ENCODE data around the gene NPAT. TPM values are rescaled to one million over a fixed set of nuclear protein-coding genes. Genes with fewer than 3 reads are reported as not detected.

The NPAT gene
- total RNA-seq, 1 donor from 2014 or later: 8.4 TPM

- H3K4me1 ChIP-seq (ENCODE audit: control insufficient read depth in 3 of 3, insufficient read depth in 3 of 3, low read length in 3 of 3): peaks cover 16 to 34% (median 30%) of the 10 kb centered on the region in 3 donors
- H3K9me3 ChIP-seq (ENCODE audit: control insufficient read depth in 3 of 3, low read length in 3 of 3): no peaks in the 10 kb centered on the region
- H3K36me3 ChIP-seq (ENCODE audit: control insufficient read depth in 3 of 3, insufficient read depth in 3 of 3, low read length in 3 of 3): no peaks in the 10 kb centered on the region
- no peaks in the 10 kb centered on the region for H3K27me3 ChIP-seq (ENCODE audit: control insufficient read depth in 3 of 3, insufficient read depth in 3 of 3, low read length in 3 of 3)
- H3K9ac ChIP-seq (ENCODE audit: low read depth in 1 of 3, low read length in 3 of 3): peak overlapping the region; percentile 37 to 92 (median 89)
- no peak overlapping the region for H3K27ac ChIP-seq (ENCODE audit: low read depth, low read length)
- peak overlapping the region; percentile 93 to 100 (median 95) for H3K4me3 ChIP-seq (ENCODE audit: low read length in 3 of 3)
Measured at GRCh38 chr11:108220721-108221336, 1.6 kb downstream of the NPAT start.

DNA sequence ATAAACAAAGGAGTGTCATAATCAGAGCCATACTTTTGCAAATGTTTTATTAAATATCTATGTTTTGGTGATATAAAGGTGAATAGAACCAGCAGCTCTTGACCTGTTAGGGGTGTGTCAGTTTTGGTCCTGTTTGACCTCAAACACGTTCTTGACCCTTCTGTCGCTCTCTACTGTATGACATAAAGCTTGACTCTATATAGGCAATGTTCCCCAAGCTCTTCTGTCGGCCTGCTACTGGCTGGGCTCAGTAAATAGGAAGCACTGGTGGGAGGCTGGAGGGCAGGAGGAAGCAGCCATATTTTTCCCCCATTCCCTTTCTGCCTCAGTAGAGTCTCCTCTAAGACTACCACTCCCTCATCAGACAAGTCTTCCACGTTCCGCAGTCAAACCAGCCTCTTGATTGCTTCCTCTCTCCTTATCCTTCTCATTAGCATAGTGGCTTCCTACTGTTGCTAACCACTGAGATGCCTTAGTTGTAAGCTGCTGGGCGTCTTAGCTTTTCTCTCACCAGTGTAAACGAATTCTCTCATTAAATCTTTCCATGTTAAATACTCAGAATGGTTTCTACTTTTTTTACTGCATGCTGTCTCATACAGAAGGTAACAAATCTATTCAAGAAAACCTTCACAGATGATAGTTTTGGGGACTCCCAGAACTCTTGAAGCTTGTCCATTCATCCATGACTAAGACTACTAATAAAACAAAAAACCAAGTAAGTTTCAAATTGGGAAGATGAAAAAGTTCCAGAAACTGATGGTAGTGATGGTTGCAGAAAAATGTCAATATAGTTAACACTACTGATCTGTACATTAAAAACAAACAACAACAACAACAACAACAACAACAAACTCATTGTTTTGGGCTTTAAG is 3.3 kb downstream of the NPAT start:
- H3K9ac ChIP-seq (ENCODE audit: low read depth in 1 of 3, low read length in 3 of 3): no peak overlapping the region
- no peak overlapping the region for H3K27ac ChIP-seq (ENCODE audit: low read depth, low read length)
- H3K9me3 ChIP-seq (ENCODE audit: control insufficient read depth in 3 of 3, low read length in 3 of 3): no peaks in the 10 kb centered on the region
- no peaks in the 10 kb centered on the region for H3K36me3 ChIP-seq (ENCODE audit: control insufficient read depth in 3 of 3, insufficient read depth in 3 of 3, low read length in 3 of 3)
- peaks cover 13 to 26% (median 22%) of the 10 kb centered on the region in 3 donors for H3K4me1 ChIP-seq (ENCODE audit: control insufficient read depth in 3 of 3, insufficient read depth in 3 of 3, low read length in 3 of 3)
- no peaks in the 10 kb centered on the region for H3K27me3 ChIP-seq (ENCODE audit: control insufficient read depth in 3 of 3, insufficient read depth in 3 of 3, low read length in 3 of 3)
- no peak overlapping the region for H3K4me3 ChIP-seq (ENCODE audit: low read length in 3 of 3)

- no peak overlapping the region for H3K9ac ChIP-seq (ENCODE audit: low read depth in 1 of 3, low read length in 3 of 3)
- peaks cover 8 to 19% (median 15%) of the 10 kb centered on the region in 3 donors for H3K4me1 ChIP-seq (ENCODE audit: control insufficient read depth in 3 of 3, insufficient read depth in 3 of 3, low read length in 3 of 3)
- no peaks in the 10 kb centered on the region for H3K27me3 ChIP-seq (ENCODE audit: control insufficient read depth in 3 of 3, insufficient read depth in 3 of 3, low read length in 3 of 3)
- no peak overlapping the region for H3K4me3 ChIP-seq (ENCODE audit: low read length in 3 of 3)
- H3K36me3 ChIP-seq (ENCODE audit: control insufficient read depth in 3 of 3, insufficient read depth in 3 of 3, low read length in 3 of 3): no peaks in the 10 kb centered on the region
- H3K27ac ChIP-seq (ENCODE audit: low read depth, low read length): no peak overlapping the region
- no peaks in the 10 kb centered on the region for H3K9me3 ChIP-seq (ENCODE audit: control insufficient read depth in 3 of 3, low read length in 3 of 3)
Measured at GRCh38 chr11:108218455-108218854, 4.0 kb downstream of the NPAT start.

DNA sequence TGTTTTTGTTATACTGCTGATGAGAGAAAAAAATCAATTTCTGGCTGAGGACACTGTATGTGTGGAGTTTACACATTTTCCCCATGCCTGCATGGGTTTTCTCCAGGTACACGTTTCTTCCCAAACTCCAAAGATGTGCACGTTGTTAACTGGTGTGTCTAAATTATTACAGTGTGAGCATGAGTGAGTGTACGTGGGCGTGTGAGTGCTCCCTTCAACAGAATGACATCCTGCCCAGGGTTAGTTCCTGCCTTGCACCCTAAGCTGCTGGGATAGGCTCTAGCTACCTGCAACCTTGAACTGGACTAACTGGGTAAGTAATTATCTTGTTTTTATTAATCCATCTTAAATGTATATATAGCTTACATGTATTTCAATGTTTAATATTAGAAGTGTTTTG is 5.5 kb downstream of the NPAT start:
- no peaks in the 10 kb centered on the region for H3K27me3 ChIP-seq (ENCODE audit: control insufficient read depth in 3 of 3, insufficient read depth in 3 of 3, low read length in 3 of 3)
- peaks cover 8 to 18% (median 14%) of the 10 kb centered on the region in 3 donors for H3K4me1 ChIP-seq (ENCODE audit: control insufficient read depth in 3 of 3, insufficient read depth in 3 of 3, low read length in 3 of 3)
- H3K9me3 ChIP-seq (ENCODE audit: control insufficient read depth in 3 of 3, low read length in 3 of 3): no peaks in the 10 kb centered on the region
- no peaks in the 10 kb centered on the region for H3K36me3 ChIP-seq (ENCODE audit: control insufficient read depth in 3 of 3, insufficient read depth in 3 of 3, low read length in 3 of 3)
- no peak overlapping the region for H3K9ac ChIP-seq (ENCODE audit: low read depth in 1 of 3, low read length in 3 of 3)
- H3K4me3 ChIP-seq (ENCODE audit: low read length in 3 of 3): no peak overlapping the region
- H3K27ac ChIP-seq (ENCODE audit: low read depth, low read length): no peak overlapping the region

GRCh38 chr11:108213784-108214183 is 8.7 kb downstream of the NPAT start:
- Histone ChIP-seq H3K27me3 (ENCODE audit: control insufficient read depth in 3 of 3, insufficient read depth in 3 of 3, low read length in 3 of 3) (no peaks in the 10 kb centered on the region), H3K36me3 (ENCODE audit: control insufficient read depth in 3 of 3, insufficient read depth in 3 of 3, low read length in 3 of 3) (peaks cover 0 to 4% (median 4%) of the 10 kb centered on the region in 3 donors), H3K9me3 (ENCODE audit: control insufficient read depth in 3 of 3, low read length in 3 of 3) (no peaks in the 10 kb centered on the region), H3K27ac (ENCODE audit: low read depth, low read length) (no peak overlapping the region), H3K4me3 (ENCODE audit: low read length in 3 of 3) (no peak overlapping the region), H3K9ac (ENCODE audit: low read depth in 1 of 3, low read length in 3 of 3) (no peak overlapping the region), H3K4me1 (ENCODE audit: control insufficient read depth in 3 of 3, insufficient read depth in 3 of 3, low read length in 3 of 3) (no peaks in the 10 kb centered on the region)

- no peak overlapping the region for H3K9ac ChIP-seq (ENCODE audit: low read depth in 1 of 3, low read length in 3 of 3)
- H3K9me3 ChIP-seq (ENCODE audit: control insufficient read depth in 3 of 3, low read length in 3 of 3): no peaks in the 10 kb centered on the region
Measured at GRCh38 chr11:108210441-108210840, 12.0 kb downstream of the NPAT start.

DNA sequence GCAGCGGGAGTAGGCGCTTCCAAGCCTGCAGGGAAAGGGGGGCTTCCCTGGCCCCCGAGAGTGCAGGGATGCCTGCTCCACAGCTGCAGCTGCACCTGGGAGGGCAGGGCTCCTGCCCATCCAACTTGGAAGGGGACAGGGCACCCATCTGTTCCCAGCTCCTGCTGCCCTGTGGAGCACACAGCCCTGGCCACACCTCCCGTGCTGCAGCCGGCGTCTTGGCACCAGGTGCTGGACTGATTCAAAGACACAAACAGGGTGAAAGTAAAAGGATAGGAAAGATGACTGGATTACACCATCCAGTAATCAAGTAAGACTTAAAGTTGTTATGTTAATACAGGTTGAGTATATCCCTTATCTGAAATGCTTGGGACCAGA is 14.8 kb downstream of the NPAT start:
- Histone ChIP-seq H3K27ac (ENCODE audit: low read depth, low read length) (no peak overlapping the region), H3K36me3 (ENCODE audit: control insufficient read depth in 3 of 3, insufficient read depth in 3 of 3, low read length in 3 of 3) (peaks cover 21 to 24% (median 22%) of the 10 kb centered on the region in 3 donors)

More at GRCh38 chr11:108210441-108210840, 12.0 kb downstream of the NPAT start:
- peaks cover 17 to 20% (median 19%) of the 10 kb centered on the region in 3 donors for H3K36me3 ChIP-seq (ENCODE audit: control insufficient read depth in 3 of 3, insufficient read depth in 3 of 3, low read length in 3 of 3)
- no peak overlapping the region for H3K27ac ChIP-seq (ENCODE audit: low read depth, low read length)
- H3K4me1 ChIP-seq (ENCODE audit: control insufficient read depth in 3 of 3, insufficient read depth in 3 of 3, low read length in 3 of 3): peaks cover 0 to 6% (median 4%) of the 10 kb centered on the region in 3 donors
- H3K27me3 ChIP-seq (ENCODE audit: control insufficient read depth in 3 of 3, insufficient read depth in 3 of 3, low read length in 3 of 3): no peaks in the 10 kb centered on the region
- H3K4me3 ChIP-seq (ENCODE audit: low read length in 3 of 3): no peak overlapping the region

GRCh38 chr11:108206969-108207682 is 15.3 kb downstream of the NPAT start:
- Histone ChIP-seq H3K36me3 (ENCODE audit: control insufficient read depth in 3 of 3, insufficient read depth in 3 of 3, low read length in 3 of 3) (peaks cover 21 to 24% (median 22%) of the 10 kb centered on the region in 3 donors), H3K4me3 (ENCODE audit: low read length in 3 of 3) (no peak overlapping the region), H3K27me3 (ENCODE audit: control insufficient read depth in 3 of 3, insufficient read depth in 3 of 3, low read length in 3 of 3) (no peaks in the 10 kb centered on the region), H3K27ac (ENCODE audit: low read depth, low read length) (no peak overlapping the region), H3K4me1 (ENCODE audit: control insufficient read depth in 3 of 3, insufficient read depth in 3 of 3, low read length in 3 of 3) (peaks cover 0 to 6% (median 4%) of the 10 kb centered on the region in 3 donors), H3K9me3 (ENCODE audit: control insufficient read depth in 3 of 3, low read length in 3 of 3) (no peaks in the 10 kb centered on the region), H3K9ac (ENCODE audit: low read depth in 1 of 3, low read length in 3 of 3) (no peak overlapping the region)

More for the DNA sequence above, 14.8 kb downstream of the NPAT start:
- H3K9me3 ChIP-seq (ENCODE audit: control insufficient read depth in 3 of 3, low read length in 3 of 3): no peaks in the 10 kb centered on the region
- H3K4me1 ChIP-seq (ENCODE audit: control insufficient read depth in 3 of 3, insufficient read depth in 3 of 3, low read length in 3 of 3): peaks cover 0 to 6% (median 4%) of the 10 kb centered on the region in 3 donors
- no peak overlapping the region for H3K4me3 ChIP-seq (ENCODE audit: low read length in 3 of 3)
- no peak overlapping the region for H3K9ac ChIP-seq (ENCODE audit: low read depth in 1 of 3, low read length in 3 of 3)
- H3K27me3 ChIP-seq (ENCODE audit: control insufficient read depth in 3 of 3, insufficient read depth in 3 of 3, low read length in 3 of 3): no peaks in the 10 kb centered on the region

GRCh38 chr11:108206171-108206570 is 16.3 kb downstream of the NPAT start:
- Histone ChIP-seq H3K27ac (ENCODE audit: low read depth, low read length) (no peak overlapping the region), H3K9me3 (ENCODE audit: control insufficient read depth in 3 of 3, low read length in 3 of 3) (no peaks in the 10 kb centered on the region), H3K4me3 (ENCODE audit: low read length in 3 of 3) (no peak overlapping the region), H3K36me3 (ENCODE audit: control insufficient read depth in 3 of 3, insufficient read depth in 3 of 3, low read length in 3 of 3) (peaks cover 21 to 24% (median 22%) of the 10 kb centered on the region in 3 donors), H3K9ac (ENCODE audit: low read depth in 1 of 3, low read length in 3 of 3) (no peak overlapping the region), H3K4me1 (ENCODE audit: control insufficient read depth in 3 of 3, insufficient read depth in 3 of 3, low read length in 3 of 3) (peaks cover 0 to 6% (median 4%) of the 10 kb centered on the region in 3 donors), H3K27me3 (ENCODE audit: control insufficient read depth in 3 of 3, insufficient read depth in 3 of 3, low read length in 3 of 3) (no peaks in the 10 kb centered on the region)
